Measurements from ENCODE around the gene ASAP3. TPM values are rescaled to one million over a fixed set of nuclear protein-coding genes. Genes with fewer than 3 reads are reported as not detected.

Gene ASAP3
- total RNA-seq, 1 donor from 2014 or later, result 11.5 TPM

- peak overlapping the region; percentile 68 for H3K4me3 ChIP-seq (ENCODE audit: low read depth, low read length)
- TF ChIP-seq, protein P1, sequence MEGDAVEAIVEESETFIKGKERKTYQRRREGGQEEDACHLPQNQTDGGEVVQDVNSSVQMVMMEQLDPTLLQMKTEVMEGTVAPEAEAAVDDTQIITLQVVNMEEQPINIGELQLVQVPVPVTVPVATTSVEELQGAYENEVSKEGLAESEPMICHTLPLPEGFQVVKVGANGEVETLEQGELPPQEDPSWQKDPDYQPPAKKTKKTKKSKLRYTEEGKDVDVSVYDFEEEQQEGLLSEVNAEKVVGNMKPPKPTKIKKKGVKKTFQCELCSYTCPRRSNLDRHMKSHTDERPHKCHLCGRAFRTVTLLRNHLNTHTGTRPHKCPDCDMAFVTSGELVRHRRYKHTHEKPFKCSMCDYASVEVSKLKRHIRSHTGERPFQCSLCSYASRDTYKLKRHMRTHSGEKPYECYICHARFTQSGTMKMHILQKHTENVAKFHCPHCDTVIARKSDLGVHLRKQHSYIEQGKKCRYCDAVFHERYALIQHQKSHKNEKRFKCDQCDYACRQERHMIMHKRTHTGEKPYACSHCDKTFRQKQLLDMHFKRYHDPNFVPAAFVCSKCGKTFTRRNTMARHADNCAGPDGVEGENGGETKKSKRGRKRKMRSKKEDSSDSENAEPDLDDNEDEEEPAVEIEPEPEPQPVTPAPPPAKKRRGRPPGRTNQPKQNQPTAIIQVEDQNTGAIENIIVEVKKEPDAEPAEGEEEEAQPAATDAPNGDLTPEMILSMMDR (conservative IDR thresholded peaks at IDR 0.05; ENCODE audit: low read depth, low read length), result no peak
- no peak for DNase-seq (ENCODE audit: low read depth)
Measured at GRCh38 chr1:23529146-23530086, 45.4 kb upstream of the ASAP3 start.

- DNase-seq (ENCODE audit: low read depth), result no peak
- H3K4me3 ChIP-seq (ENCODE audit: low read depth, low read length), result no peak overlapping the region
- TF ChIP-seq, protein P1 (conservative IDR thresholded peaks at IDR 0.05; ENCODE audit: low read depth, low read length), result no peak
Measured at GRCh38 chr1:23528250-23528978, 44.4 kb upstream of the ASAP3 start.

DNA sequence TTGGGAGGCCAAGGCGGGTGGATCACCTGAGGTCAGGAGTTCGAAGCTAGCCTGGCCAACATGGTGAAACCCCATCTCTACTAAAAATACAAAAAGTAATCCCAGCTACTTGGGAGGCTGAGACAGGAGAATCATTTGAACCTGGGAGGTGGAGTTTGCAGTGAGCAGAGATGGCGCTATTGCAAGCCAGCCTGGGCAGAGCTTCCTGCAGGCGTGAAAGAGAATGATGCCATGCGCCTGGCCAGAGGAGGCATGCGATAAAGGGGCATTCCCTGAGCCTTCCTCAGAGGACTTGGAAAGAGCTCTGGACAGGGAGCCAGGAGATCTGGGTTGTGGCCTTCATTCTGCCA lies 43.9 kb upstream of the ASAP3 start:
- H3K4me3 ChIP-seq (ENCODE audit: low read depth, low read length), result no peak overlapping the region
- DNase-seq (ENCODE audit: low read depth), result no peak
- TF ChIP-seq, protein P1 (conservative IDR thresholded peaks at IDR 0.05; ENCODE audit: low read depth, low read length), result no peak

DNA sequence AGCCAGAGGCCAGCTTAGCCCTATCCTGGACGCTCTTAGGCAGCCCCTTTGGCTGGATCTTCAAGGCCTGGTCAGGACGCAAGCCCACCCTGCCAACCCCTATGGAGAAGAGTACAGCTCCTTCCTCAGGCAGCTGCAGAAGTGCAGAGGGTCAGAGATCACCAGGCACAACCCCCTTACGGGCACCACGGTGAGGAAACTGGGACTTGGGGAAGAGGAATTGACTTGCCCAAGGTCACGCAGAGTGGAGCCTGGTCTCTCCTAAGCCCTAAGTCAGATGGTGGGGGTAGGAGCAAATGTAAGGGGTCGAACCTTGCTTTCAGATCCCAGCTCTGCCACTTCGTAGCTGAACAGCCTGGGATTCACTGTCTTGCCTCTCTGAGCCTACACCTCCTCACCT lies 43.4 kb upstream of the ASAP3 start:
- H3K4me3 ChIP-seq (ENCODE audit: low read depth, low read length), result no peak overlapping the region
- no peak for DNase-seq (ENCODE audit: low read depth)
- TF ChIP-seq, protein P1 (conservative IDR thresholded peaks at IDR 0.05; ENCODE audit: low read depth, low read length), result no peak

- no peak overlapping the region for H3K4me3 ChIP-seq (ENCODE audit: low read depth, low read length)
- TF ChIP-seq, protein P1 (conservative IDR thresholded peaks at IDR 0.05; ENCODE audit: low read depth, low read length), result no peak
- no peak for DNase-seq (ENCODE audit: low read depth)
Measured at GRCh38 chr1:23526329-23527041, 42.5 kb upstream of the ASAP3 start.

- DNase-seq (ENCODE audit: low read depth), result no peak
- H3K4me3 ChIP-seq (ENCODE audit: low read depth, low read length), result no peak overlapping the region
- TF ChIP-seq, protein P1 (conservative IDR thresholded peaks at IDR 0.05; ENCODE audit: low read depth, low read length), result no peak
Measured at GRCh38 chr1:23525558-23526250, 41.7 kb upstream of the ASAP3 start.

Measured in epithelial cell of proximal tubule (primary cell).